ENCODE measurements around the gene FAM13C.
"Not testable (repeated sequence)": the region's sequence is repeated elsewhere in the genome, so short reads cannot be mapped to it uniquely, and the experiment has no call there.

Gene FAM13C

DNA sequence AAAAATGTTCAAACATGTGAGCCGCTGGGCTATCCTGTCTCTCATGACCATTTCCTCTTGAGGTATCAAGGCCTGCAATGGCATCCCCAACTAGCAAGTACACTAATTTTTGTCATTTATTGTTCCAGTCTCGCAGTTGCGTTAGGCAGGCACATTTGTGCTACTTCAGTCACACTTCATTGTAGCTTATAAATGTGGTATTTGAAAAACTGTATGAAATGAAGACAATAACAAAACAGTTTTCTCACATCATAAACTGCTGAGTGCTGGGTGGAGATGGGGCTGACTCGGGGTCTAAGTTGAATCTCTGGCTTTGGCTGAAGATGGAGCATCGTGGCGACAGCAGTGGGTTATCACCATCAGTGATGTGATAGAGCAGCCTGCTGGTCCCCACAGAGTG lies 92.7 kb downstream of the FAM13C start:
- Histone ChIP-seq H3K36me3 (ENCODE audit: insufficient read depth, low read length) (no peaks in the 10 kb centered on the region), H3K4me1 (ENCODE audit: insufficient read depth, low read length) (no peaks in the 10 kb centered on the region), H3K9me3 (ENCODE audit: control insufficient read depth, insufficient read depth, low read length) (no peaks in the 10 kb centered on the region), H3K9ac (ENCODE audit: low read depth, low read length) (no peak overlapping the region)

- H3K9ac ChIP-seq (ENCODE audit: low read depth, low read length), result no peak overlapping the region
These were observed 93.9 kb downstream of the FAM13C start for GRCh38 chr10:59268460-59268859.

DNA sequence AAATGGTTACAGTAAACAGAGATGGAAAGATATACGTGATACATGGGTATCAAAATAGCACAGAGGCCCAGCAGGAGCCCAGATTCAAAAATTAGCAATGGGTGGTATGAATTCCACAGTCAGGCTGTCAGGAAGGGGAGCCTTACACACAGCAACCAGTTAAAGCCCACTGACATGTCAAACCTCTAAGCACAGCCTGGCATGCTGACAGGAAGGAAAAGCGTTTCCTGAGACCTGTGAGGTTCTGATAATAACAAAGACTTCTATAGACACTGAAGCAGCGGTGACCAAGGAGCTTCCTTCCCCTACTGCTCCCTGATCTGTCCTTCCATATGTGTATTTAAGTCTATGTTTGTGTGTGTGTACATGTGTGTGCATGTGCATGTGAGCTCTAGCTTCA lies 96.0 kb downstream of the FAM13C start:
- H3K36me3 ChIP-seq (ENCODE audit: insufficient read depth, low read length), result no peaks in the 10 kb centered on the region
- H3K9ac ChIP-seq (ENCODE audit: low read depth, low read length), result no peak overlapping the region
- H3K9me3 ChIP-seq (ENCODE audit: control insufficient read depth, insufficient read depth, low read length), result no peaks in the 10 kb centered on the region
- no peaks in the 10 kb centered on the region for H3K4me1 ChIP-seq (ENCODE audit: insufficient read depth, low read length)

More at GRCh38 chr10:59268460-59268859, 93.9 kb downstream of the FAM13C start:
- H3K36me3 ChIP-seq (ENCODE audit: insufficient read depth, low read length), result no peaks in the 10 kb centered on the region
- H3K4me1 ChIP-seq (ENCODE audit: insufficient read depth, low read length), result no peaks in the 10 kb centered on the region
- no peaks in the 10 kb centered on the region for H3K9me3 ChIP-seq (ENCODE audit: control insufficient read depth, insufficient read depth, low read length)

GRCh38 chr10:59265141-59265540 lies 97.2 kb downstream of the FAM13C start:
- H3K9me3 ChIP-seq (ENCODE audit: control insufficient read depth, insufficient read depth, low read length), result no peaks in the 10 kb centered on the region
- no peak overlapping the region for H3K9ac ChIP-seq (ENCODE audit: low read depth, low read length)
- H3K36me3 ChIP-seq (ENCODE audit: insufficient read depth, low read length), result no peaks in the 10 kb centered on the region
- H3K4me1 ChIP-seq (ENCODE audit: insufficient read depth, low read length), result no peaks in the 10 kb centered on the region

DNA sequence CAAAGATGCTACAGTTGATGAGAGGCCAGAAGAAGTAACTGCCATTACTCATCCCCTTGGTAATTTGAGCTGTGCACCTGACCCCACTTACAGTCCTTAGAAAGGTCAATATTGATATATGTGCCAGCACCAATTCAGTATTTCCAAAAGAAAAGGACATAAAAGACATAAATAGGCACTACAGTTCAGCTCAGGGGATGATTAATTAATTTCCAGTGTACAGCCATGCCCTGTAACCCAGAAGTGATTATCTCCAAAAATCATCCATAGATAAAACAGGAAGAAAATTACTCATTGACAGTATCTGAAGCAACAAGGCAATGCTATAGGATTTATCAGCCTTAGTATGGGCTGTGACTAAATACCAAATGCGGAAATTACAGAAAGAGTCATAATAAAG lies 103.5 kb downstream of the FAM13C start:
- Histone ChIP-seq H3K36me3 (ENCODE audit: insufficient read depth, low read length) (no peaks in the 10 kb centered on the region), H3K4me1 (ENCODE audit: insufficient read depth, low read length) (no peaks in the 10 kb centered on the region), H3K9me3 (ENCODE audit: control insufficient read depth, insufficient read depth, low read length) (no peaks in the 10 kb centered on the region), H3K9ac (ENCODE audit: low read depth, low read length) (no peak overlapping the region)

GRCh38 chr10:59257224-59257623 lies 105.1 kb downstream of the FAM13C start:
- Histone ChIP-seq H3K9me3 (ENCODE audit: control insufficient read depth, insufficient read depth, low read length) (no peaks in the 10 kb centered on the region), H3K9ac (ENCODE audit: low read depth, low read length) (no peak overlapping the region), H3K36me3 (ENCODE audit: insufficient read depth, low read length) (no peaks in the 10 kb centered on the region), H3K4me1 (ENCODE audit: insufficient read depth, low read length) (no peaks in the 10 kb centered on the region)

DNA sequence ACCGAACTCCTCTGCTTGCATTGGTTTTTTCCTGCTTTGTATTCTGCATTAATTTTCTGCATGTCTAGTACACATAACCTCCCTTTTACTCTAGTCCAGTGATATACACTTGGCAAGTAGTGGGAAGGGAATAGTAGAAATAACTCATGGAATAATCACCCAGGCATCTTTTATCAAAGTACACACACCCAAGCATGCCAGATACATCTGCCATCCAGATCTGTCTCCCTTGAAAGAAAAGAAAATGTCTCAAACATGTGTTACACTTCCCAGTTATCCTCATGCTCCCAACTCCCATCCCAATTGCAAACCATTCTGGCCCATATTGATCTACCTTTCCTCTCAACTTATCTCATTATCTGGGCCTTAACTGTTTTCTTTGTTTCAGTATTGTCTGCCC lies 106.9 kb downstream of the FAM13C start:
- H3K9me3 ChIP-seq (ENCODE audit: control insufficient read depth, insufficient read depth, low read length), result no peaks in the 10 kb centered on the region
- H3K36me3 ChIP-seq (ENCODE audit: insufficient read depth, low read length), result no peaks in the 10 kb centered on the region
- H3K9ac ChIP-seq (ENCODE audit: low read depth, low read length), result no peak overlapping the region
- no peaks in the 10 kb centered on the region for H3K4me1 ChIP-seq (ENCODE audit: insufficient read depth, low read length)

DNA sequence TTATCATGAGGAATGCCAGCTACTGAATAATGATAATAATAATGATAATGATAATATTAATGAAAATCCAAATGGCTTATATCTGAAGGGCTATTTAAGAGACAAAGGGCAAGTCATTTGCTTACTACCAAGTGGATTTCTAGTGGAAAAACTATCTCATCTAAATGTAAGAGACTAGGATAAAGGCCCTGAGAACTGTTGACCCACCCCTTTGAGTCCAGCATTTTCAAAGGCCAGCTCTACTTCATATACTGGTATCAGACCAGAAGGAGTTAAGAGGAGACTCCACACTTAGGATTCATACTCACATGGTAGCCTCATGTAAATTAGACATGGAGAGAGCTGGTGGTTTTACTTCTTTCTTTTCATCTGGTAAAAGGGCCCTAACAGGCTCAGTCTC lies 109.9 kb downstream of the FAM13C start:
- no peaks in the 10 kb centered on the region for H3K4me1 ChIP-seq (ENCODE audit: insufficient read depth, low read length)
- H3K9ac ChIP-seq (ENCODE audit: low read depth, low read length), result no peak overlapping the region
- H3K36me3 ChIP-seq (ENCODE audit: insufficient read depth, low read length), result no peaks in the 10 kb centered on the region
- H3K9me3 ChIP-seq (ENCODE audit: control insufficient read depth, insufficient read depth, low read length), result no peaks in the 10 kb centered on the region

GRCh38 chr10:59245686-59246085 lies 116.7 kb downstream of the FAM13C start:
- Histone ChIP-seq H3K4me1 (ENCODE audit: insufficient read depth, low read length) (no peaks in the 10 kb centered on the region), H3K36me3 (ENCODE audit: insufficient read depth, low read length) (no peaks in the 10 kb centered on the region), H3K9me3 (ENCODE audit: control insufficient read depth, insufficient read depth, low read length) (no peaks in the 10 kb centered on the region), H3K9ac (ENCODE audit: low read depth, low read length) (no peak overlapping the region)

DNA sequence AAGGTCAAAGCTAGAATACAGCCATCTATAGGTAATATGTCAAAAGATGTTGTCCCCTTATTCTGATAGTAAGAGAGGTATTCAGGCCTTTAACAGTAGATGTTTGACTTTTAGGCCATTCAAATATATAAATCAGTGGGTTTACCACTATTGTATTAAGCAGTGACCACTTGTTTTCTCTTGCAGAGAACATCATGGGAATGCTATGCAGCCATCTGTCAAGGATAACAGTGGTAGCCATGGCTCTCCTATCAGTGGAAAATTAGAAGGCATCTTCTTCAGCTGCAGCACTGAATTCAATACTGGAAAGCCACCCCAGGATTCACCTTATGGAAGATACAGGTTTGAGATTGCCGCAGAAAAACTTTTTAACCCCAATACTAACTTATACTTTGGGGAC lies 117.5 kb downstream of the FAM13C start:
- Histone ChIP-seq H3K9ac (ENCODE audit: low read depth, low read length) (no peak overlapping the region), H3K36me3 (ENCODE audit: insufficient read depth, low read length) (no peaks in the 10 kb centered on the region), H3K9me3 (ENCODE audit: control insufficient read depth, insufficient read depth, low read length) (no peaks in the 10 kb centered on the region), H3K4me1 (ENCODE audit: insufficient read depth, low read length) (no peaks in the 10 kb centered on the region)

GRCh38 chr10:59243611-59244195 lies 118.6 kb downstream of the FAM13C start:
- H3K36me3 ChIP-seq (ENCODE audit: insufficient read depth, low read length), result no peaks in the 10 kb centered on the region
- H3K9me3 ChIP-seq (ENCODE audit: control insufficient read depth, insufficient read depth, low read length), result no peaks in the 10 kb centered on the region
- no peak overlapping the region for H3K9ac ChIP-seq (ENCODE audit: low read depth, low read length)
- H3K4me1 ChIP-seq (ENCODE audit: insufficient read depth, low read length), result no peaks in the 10 kb centered on the region

DNA sequence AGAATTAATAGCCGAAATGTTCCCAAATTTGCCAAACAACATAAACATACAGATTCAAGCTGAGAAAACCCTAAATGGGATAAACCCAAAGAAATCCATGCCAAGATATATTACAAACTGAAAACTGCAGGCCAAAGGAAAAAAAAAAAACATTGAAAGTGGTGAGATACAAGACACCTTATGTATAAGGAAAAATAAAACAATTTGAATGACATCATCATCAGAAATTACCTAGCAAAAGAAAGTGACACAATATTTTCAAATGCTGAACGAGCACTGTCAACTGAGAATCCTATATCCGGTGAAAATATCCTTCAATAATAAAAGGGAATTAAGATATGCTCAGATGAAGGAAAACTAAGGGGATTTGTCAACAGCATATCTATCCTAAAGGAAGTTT lies 119.4 kb downstream of the FAM13C start:
- Histone ChIP-seq H3K9me3 (ENCODE audit: control insufficient read depth, insufficient read depth, low read length) (no peaks in the 10 kb centered on the region), H3K9ac (ENCODE audit: low read depth, low read length) (no peak overlapping the region), H3K4me1 (ENCODE audit: insufficient read depth, low read length) (no peaks in the 10 kb centered on the region), H3K36me3 (ENCODE audit: insufficient read depth, low read length) (no peaks in the 10 kb centered on the region)

DNA sequence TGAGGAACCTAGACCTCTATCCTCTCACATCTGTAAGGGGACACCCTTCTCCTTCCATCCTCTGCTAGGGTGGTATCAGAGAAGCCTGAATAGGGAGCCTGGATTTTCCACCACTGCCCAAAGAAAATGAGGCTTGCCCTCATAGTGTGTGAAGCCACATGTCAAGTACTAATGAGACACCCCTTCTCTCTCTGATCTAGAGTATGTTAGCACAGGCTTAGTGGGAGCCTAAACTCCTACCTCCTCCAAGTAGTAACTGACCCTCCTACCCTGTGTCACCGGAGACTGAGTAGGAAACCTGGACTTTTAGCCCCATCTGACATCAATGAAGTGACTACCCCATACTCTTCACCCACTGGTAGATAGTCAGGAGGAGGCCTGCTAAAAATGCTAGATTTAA lies 120.3 kb downstream of the FAM13C start:
- H3K36me3 ChIP-seq (ENCODE audit: insufficient read depth, low read length), result no peaks in the 10 kb centered on the region

GRCh38 chr10:59240582-59241183 lies 121.7 kb downstream of the FAM13C start:
- Histone ChIP-seq H3K4me1 (ENCODE audit: insufficient read depth, low read length) (no peaks in the 10 kb centered on the region), H3K36me3 (ENCODE audit: insufficient read depth, low read length) (no peaks in the 10 kb centered on the region), H3K9me3 (ENCODE audit: control insufficient read depth, insufficient read depth, low read length) (no peaks in the 10 kb centered on the region), H3K9ac (ENCODE audit: low read depth, low read length) (no peak overlapping the region)

More for the DNA sequence above, 120.3 kb downstream of the FAM13C start:
- Histone ChIP-seq H3K9ac (ENCODE audit: low read depth, low read length) (no peak overlapping the region), H3K4me1 (ENCODE audit: insufficient read depth, low read length) (no peaks in the 10 kb centered on the region), H3K9me3 (ENCODE audit: control insufficient read depth, insufficient read depth, low read length) (no peaks in the 10 kb centered on the region)

GRCh38 chr10:59239108-59239507 lies 123.2 kb downstream of the FAM13C start:
- not testable (repeated sequence) for H3K9me3 ChIP-seq (ENCODE audit: control insufficient read depth, insufficient read depth, low read length); H3K9ac ChIP-seq (ENCODE audit: low read depth, low read length); H3K36me3 ChIP-seq (ENCODE audit: insufficient read depth, low read length); H3K4me1 ChIP-seq (ENCODE audit: insufficient read depth, low read length)

Measured in ES-I3 (cell line).